HepG2 (cell line): Measurements from ENCODE around the gene PIGV. TPM values are rescaled to one million over a fixed set of nuclear protein-coding genes. Genes with fewer than 3 reads are reported as not detected.

Experiments
- CENPT ChIP-seq: sonication (generic); formaldehyde crosslinking; IDR thresholded peaks from 2 replicates; pipeline ENCODE4 v1.8.0; 2022; ENCODE audit warnings: low read depth, mild to moderate bottlenecking, moderate library complexity, missing genetic modification reagents
- CHD4 ChIP-seq: fragments of 200-600 bp; sonication (generic); IDR thresholded peaks from 2 replicates; pipeline ENCODE4 v1.7.0; 2017; ENCODE audit warnings: mild to moderate bottlenecking, low read length, borderline replicate concordance
- DNMT1 ChIP-seq: sonication (generic); formaldehyde crosslinking; IDR thresholded peaks from 2 replicates; pipeline ENCODE4 v1.5.1; 2020; ENCODE audit warnings: mild to moderate bottlenecking, missing genetic modification reagents
- HNRNPK ChIP-seq: fragments of 200-400 bp; formaldehyde crosslinking; IDR thresholded peaks from 2 replicates; pipeline ENCODE4 v1.6.1; 2018; ENCODE audit warnings: low read length, low read depth, moderate library complexity, mild to moderate bottlenecking; ENCODE audit not compliant: poor library complexity, severe bottlenecking
- MAF1 ChIP-seq: sonication (generic); formaldehyde crosslinking; IDR thresholded peaks from 2 replicates; pipeline ENCODE4 v1.5.0; 2020; ENCODE audit warnings: missing genetic modification reagents, borderline replicate concordance
- MAZ ChIP-seq, 2 experiments: sonication (generic) in 1 of 2; formaldehyde crosslinking in 1 of 2; IDR thresholded peaks; 2 replicates each; pipeline versions ENCODE4 v1.5.0 to v1.6.1; 2012 to 2020; ENCODE audit warnings: low read depth in 2 of 2, mild to moderate bottlenecking in 2 of 2, borderline replicate concordance in 1 of 2, improper control_type of control experiment in 1 of 2, low read length in 1 of 2, missing genetic modification reagents in 1 of 2, moderate library complexity in 1 of 2
- NFIB ChIP-seq: sonication (generic); formaldehyde crosslinking; IDR thresholded peaks from 2 replicates; pipeline ENCODE4 v1.9.0; 2021; ENCODE audit warnings: missing genetic modification reagents, mild to moderate bottlenecking, borderline replicate concordance
- PPARG ChIP-seq: conservative IDR thresholded peaks from 2 replicates; pipeline ENCODE4 v1.6.1; 2016; ENCODE audit warnings: missing biosample characterization, missing genetic modification reagents
- RFXANK ChIP-seq: IDR thresholded peaks from 2 replicates; pipeline ENCODE4 v1.6.1; 2016
- TARDBP ChIP-seq: sonication (generic); formaldehyde crosslinking; IDR thresholded peaks from 2 replicates; pipeline ENCODE4 v1.8.0; 2022; ENCODE audit warnings: mild to moderate bottlenecking, missing genetic modification reagents
- XBP1 ChIP-seq: sonication (generic); formaldehyde crosslinking; IDR thresholded peaks from 2 replicates; pipeline ENCODE4 v1.5.0; 2020; ENCODE audit warnings: missing genetic modification reagents
- ZBTB3 ChIP-seq: sonication (generic); formaldehyde crosslinking; IDR thresholded peaks from 2 replicates; pipeline ENCODE4 v1.4.0; 2020; ENCODE audit warnings: low read depth, mild to moderate bottlenecking, moderate library complexity, missing genetic modification reagents, borderline replicate concordance
- ZFY ChIP-seq: sonication (generic); formaldehyde crosslinking; IDR thresholded peaks from 2 replicates; pipeline ENCODE4 v1.4.0; 2020; ENCODE audit warnings: missing genetic modification reagents
- ZNF468 ChIP-seq: sonication (generic); formaldehyde crosslinking; IDR thresholded peaks from 2 replicates; pipeline ENCODE4 v1.8.0; 2022; ENCODE audit warnings: mild to moderate bottlenecking, moderate library complexity, missing genetic modification reagents
- ZNF766 ChIP-seq: sonication (generic); formaldehyde crosslinking; IDR thresholded peaks from 2 replicates; pipeline ENCODE4 v1.5.0; 2020; ENCODE audit warnings: missing genetic modification reagents, borderline replicate concordance
- ZSCAN30 ChIP-seq: sonication (generic); formaldehyde crosslinking; IDR thresholded peaks from 2 replicates; pipeline ENCODE4 v1.5.0; 2020; ENCODE audit warnings: mild to moderate bottlenecking, missing genetic modification reagents
- polyA plus RNA-seq, 8 experiments: library from polyadenylated mRNA; depleted of rRNA in 3 of 8; stranded (reverse) in 7 of 8; unstranded in 1 of 8; fragments of >200 nt; fragmentation: Illumina TruSeq in 4 of 8; extraction: Trizol in 4 of 8; gene quantifications; 2 replicates each; pipeline versions ENCODE4 v1.2.1 to v1.2.3, GENCODE V29; 2011 to 2016; ENCODE audit warnings: low read depth in 4 of 8, missing spikeins in 1 of 8, mixed read lengths in 1 of 8; ENCODE audit not compliant: insufficient read depth in 1 of 8
- total RNA-seq, 5 experiments: library from RNA; depleted of rRNA; stranded (reverse); fragments of >200 nt; fragmentation: Illumina TruSeq; extraction: Trizol; gene quantifications; 2 replicates each; pipeline ENCODE4 v1.2.3, GENCODE V29; 2016; ENCODE audit warnings: low read depth in 1 of 5
- TF ChIP-seq, protein P1 (sequence below): sonication (generic); formaldehyde crosslinking; IDR thresholded peaks from 2 replicates; pipeline ENCODE4 v1.8.0; 2022; ENCODE audit warnings: low read depth, missing genetic modification reagents
- TF ChIP-seq, protein P2 (sequence below): sonication (generic); formaldehyde crosslinking; IDR thresholded peaks from 2 replicates; pipeline ENCODE4 v1.4.0; 2020; ENCODE audit warnings: missing genetic modification reagents
- TF ChIP-seq, protein P3 (sequence below): IDR thresholded peaks from 2 replicates; pipeline ENCODE4 v1.4.0; 2020; ENCODE audit warnings: mild to moderate bottlenecking, missing genetic modification reagents
- TF ChIP-seq, protein P4 (sequence below): sonication (generic); formaldehyde crosslinking; IDR thresholded peaks from 2 replicates; pipeline ENCODE4 v1.4.0; 2020; ENCODE audit warnings: missing genetic modification reagents

PIGV gene
- total and polyA plus RNA-seq, 2 of the 13 experiments (the other 11 are each of a cell fraction or from before 2014, with no cell fraction given) = 13.5 to 22.7 TPM

DNA sequence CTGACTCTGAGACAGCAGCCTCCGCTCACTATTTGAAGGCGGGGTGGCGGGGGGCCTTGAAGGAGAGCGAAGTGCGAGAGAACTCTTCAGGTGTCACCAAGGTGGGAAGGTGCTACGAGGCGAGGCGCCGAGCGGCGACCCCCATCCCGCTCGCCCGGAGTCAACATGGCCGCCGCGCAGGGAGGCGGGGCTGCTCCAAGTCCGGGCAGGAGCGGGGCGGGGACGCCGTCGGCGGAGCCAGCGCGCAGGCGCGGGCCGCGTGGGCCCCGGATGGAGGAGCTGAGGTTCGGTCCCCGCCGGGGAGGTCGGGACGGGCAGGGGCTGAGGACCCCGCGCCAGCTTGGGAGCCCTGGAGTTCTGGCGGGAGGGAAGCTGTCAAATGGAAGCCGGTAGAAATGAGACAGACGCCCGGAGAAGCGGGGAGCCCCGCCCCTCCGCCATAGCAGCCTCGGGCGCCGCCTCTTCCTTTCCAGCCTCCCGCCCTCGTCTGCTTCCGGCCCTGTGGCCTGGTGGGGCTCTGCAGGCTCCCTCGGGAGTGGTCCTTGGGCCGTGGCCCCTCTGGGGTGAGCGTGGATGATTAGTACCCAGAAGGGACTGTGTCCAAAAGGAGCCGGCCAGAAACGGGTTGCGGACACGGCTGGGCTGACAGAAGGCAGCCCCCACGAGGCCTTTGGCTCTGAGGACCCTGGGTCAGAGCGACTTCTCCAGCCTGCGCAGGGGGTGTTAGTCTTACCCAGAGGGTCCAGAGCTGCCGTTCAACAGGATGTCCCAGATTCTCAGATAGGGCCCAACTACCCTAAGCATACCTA, at the start of gene PIGV (continued):
- TF ChIP-seq MAZ (IDR thresholded peaks at IDR 0.05; ENCODE audit: borderline replicate concordance, low read depth, low read length) (peak; percentile 74), MAZ (CRISPR knock-in tag; IDR thresholded peaks at IDR 0.05; ENCODE audit: low read depth) (peak; percentile 79), CHD4 (no peak), MAF1 (CRISPR knock-in tag) (no peak), XBP1 (CRISPR knock-in tag) (no peak), DNMT1 (no peak; the same call in 1 of the 2 replicates), TARDBP (CRISPR knock-in tag) (peak; percentile 42; the same call in 1 of the 2 replicates), RFXANK (no peak), ZBTB3 (CRISPR knock-in tag) (no peak), PPARG (0 out of 2 replicates have a peak, but pooled peaks have one; percentile 31), CENPT (CRISPR knock-in tag) (no peak), NFIB (CRISPR knock-in tag) (no peak), HNRNPK (no peak), ZNF468 (CRISPR knock-in tag) (no peak), ZSCAN30 (no peak), ZNF766 (CRISPR knock-in tag) (no peak), ZFY (peak; percentile 87)
- TF ChIP-seq, protein P1, sequence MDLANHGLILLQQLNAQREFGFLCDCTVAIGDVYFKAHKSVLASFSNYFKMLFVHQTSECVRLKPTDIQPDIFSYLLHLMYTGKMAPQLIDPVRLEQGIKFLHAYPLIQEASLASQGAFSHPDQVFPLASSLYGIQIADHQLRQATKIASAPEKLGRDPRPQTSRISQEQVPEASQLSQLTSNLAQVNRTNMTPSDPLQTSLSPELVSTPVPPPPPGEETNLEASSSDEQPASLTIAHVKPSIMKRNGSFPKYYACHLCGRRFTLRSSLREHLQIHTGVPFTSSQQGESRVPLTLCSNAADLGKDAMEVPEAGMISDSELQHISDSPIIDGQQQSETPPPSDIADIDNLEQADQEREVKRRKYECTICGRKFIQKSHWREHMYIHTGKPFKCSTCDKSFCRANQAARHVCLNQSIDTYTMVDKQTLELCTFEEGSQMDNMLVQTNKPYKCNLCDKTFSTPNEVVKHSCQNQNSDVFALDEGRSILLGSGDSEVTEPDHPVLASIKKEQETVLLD (CRISPR knock-in tag) = no peak
- TF ChIP-seq, protein P2, sequence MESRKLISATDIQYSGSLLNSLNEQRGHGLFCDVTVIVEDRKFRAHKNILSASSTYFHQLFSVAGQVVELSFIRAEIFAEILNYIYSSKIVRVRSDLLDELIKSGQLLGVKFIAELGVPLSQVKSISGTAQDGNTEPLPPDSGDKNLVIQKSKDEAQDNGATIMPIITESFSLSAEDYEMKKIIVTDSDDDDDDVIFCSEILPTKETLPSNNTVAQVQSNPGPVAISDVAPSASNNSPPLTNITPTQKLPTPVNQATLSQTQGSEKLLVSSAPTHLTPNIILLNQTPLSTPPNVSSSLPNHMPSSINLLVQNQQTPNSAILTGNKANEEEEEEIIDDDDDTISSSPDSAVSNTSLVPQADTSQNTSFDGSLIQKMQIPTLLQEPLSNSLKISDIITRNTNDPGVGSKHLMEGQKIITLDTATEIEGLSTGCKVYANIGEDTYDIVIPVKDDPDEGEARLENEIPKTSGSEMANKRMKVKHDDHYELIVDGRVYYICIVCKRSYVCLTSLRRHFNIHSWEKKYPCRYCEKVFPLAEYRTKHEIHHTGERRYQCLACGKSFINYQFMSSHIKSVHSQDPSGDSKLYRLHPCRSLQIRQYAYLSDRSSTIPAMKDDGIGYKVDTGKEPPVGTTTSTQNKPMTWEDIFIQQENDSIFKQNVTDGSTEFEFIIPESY (CRISPR knock-in tag) = no peak
- TF ChIP-seq, protein P3, sequence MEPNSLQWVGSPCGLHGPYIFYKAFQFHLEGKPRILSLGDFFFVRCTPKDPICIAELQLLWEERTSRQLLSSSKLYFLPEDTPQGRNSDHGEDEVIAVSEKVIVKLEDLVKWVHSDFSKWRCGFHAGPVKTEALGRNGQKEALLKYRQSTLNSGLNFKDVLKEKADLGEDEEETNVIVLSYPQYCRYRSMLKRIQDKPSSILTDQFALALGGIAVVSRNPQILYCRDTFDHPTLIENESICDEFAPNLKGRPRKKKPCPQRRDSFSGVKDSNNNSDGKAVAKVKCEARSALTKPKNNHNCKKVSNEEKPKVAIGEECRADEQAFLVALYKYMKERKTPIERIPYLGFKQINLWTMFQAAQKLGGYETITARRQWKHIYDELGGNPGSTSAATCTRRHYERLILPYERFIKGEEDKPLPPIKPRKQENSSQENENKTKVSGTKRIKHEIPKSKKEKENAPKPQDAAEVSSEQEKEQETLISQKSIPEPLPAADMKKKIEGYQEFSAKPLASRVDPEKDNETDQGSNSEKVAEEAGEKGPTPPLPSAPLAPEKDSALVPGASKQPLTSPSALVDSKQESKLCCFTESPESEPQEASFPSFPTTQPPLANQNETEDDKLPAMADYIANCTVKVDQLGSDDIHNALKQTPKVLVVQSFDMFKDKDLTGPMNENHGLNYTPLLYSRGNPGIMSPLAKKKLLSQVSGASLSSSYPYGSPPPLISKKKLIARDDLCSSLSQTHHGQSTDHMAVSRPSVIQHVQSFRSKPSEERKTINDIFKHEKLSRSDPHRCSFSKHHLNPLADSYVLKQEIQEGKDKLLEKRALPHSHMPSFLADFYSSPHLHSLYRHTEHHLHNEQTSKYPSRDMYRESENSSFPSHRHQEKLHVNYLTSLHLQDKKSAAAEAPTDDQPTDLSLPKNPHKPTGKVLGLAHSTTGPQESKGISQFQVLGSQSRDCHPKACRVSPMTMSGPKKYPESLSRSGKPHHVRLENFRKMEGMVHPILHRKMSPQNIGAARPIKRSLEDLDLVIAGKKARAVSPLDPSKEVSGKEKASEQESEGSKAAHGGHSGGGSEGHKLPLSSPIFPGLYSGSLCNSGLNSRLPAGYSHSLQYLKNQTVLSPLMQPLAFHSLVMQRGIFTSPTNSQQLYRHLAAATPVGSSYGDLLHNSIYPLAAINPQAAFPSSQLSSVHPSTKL = no peak
- TF ChIP-seq, protein P4, sequence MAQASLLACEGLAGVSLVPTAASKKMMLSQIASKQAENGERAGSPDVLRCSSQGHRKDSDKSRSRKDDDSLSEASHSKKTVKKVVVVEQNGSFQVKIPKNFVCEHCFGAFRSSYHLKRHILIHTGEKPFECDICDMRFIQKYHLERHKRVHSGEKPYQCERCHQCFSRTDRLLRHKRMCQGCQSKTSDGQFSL (CRISPR knock-in tag) = no peak
